GM12873 (cell line): ENCODE results near the gene TMEM229A.

Experiments
- TF ChIP-seq, protein P1 (sequence below): IDR thresholded peaks from 2 replicates; pipeline ENCODE4 v1.5.1; 2012; ENCODE audit warnings: low read depth, mild to moderate bottlenecking, moderate library complexity, low read length, control low read depth; ENCODE audit not compliant: insufficient read depth; ENCODE audit errors: missing control alignments

TMEM229A gene

GRCh38 chr7:124031406-124031805 is 1.5 kb downstream of the TMEM229A start:
- TF ChIP-seq, protein P1, sequence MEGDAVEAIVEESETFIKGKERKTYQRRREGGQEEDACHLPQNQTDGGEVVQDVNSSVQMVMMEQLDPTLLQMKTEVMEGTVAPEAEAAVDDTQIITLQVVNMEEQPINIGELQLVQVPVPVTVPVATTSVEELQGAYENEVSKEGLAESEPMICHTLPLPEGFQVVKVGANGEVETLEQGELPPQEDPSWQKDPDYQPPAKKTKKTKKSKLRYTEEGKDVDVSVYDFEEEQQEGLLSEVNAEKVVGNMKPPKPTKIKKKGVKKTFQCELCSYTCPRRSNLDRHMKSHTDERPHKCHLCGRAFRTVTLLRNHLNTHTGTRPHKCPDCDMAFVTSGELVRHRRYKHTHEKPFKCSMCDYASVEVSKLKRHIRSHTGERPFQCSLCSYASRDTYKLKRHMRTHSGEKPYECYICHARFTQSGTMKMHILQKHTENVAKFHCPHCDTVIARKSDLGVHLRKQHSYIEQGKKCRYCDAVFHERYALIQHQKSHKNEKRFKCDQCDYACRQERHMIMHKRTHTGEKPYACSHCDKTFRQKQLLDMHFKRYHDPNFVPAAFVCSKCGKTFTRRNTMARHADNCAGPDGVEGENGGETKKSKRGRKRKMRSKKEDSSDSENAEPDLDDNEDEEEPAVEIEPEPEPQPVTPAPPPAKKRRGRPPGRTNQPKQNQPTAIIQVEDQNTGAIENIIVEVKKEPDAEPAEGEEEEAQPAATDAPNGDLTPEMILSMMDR: no peak

GRCh38 chr7:124030964-124031363 is 1.9 kb downstream of the TMEM229A start:
- TF ChIP-seq, protein P1: no peak

- TF ChIP-seq, protein P1: no peak
Measured at GRCh38 chr7:124029396-124030188, 3.3 kb downstream of the TMEM229A start.

DNA sequence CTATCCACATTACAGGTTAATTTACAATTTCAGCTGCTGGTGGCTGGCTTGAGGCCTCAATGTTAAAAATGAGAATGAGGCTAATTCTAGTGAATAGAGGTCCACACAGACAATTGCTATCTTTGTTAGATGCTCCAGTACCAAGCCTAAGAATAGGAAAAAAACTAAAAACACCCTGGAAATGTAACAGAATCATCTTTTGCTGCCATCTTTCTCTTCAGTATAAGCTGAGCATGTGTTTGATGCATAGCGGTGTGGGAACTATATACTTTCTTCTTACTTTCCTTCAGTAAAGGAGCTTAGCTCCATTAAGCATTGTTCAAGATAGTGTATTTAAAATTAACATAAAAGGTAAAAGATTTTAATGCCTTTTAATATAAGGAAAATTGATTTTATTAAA is 5.6 kb downstream of the TMEM229A start:
- TF ChIP-seq, protein P1: no peak

- TF ChIP-seq, protein P1: no peak
Measured at GRCh38 chr7:124022551-124022950, 10.3 kb downstream of the TMEM229A start.

GRCh38 chr7:124020060-124020459 is 12.8 kb downstream of the TMEM229A start:
- TF ChIP-seq, protein P1: no peak

DNA sequence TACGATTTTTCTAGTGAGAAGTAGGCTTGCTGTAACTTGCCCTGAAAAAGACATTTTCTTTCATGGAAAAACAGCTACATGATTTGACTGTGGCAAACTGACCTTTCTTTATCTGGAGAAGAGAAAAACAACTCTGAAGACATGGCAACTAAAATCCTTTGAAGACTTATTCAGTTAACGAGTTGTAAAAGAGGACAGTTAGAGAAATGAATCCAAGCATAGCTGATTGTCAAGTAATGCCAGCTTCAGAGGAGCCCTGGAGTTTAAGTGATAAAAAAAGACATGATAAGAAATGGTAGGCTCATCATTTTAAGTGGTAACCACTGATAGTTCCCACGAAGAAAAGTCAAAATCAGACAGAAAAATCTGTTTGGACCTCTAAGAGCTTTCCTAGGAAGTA is 19.6 kb downstream of the TMEM229A start:
- TF ChIP-seq, protein P1: no peak
